Calu3 (cell line): ENCODE results near the gene POLA2. TPM values are rescaled to one million over a fixed set of nuclear protein-coding genes. Genes with fewer than 3 reads are reported as not detected.

Source experiments
- BruUV-seq: library from RNA; stranded (reverse); fragments of 400-500 nt; replicated peaks from 2 replicates; lab custom pipeline; 2021; lab: Mats Ljungman, UMichigan
- CTCF ChIA-PET: fragments of 300-600 bp; sonication (Branson Sonifier 250); formaldehyde crosslinking; loops from one replicate; lab custom pipeline; 2022; ENCODE audit warnings: antibody characterized with exemption; lab: Charles Lee
- DNase-seq: peaks from one replicate; pipeline ENCODE4 v3.0.0; 2022
- H3K27ac Mint-ChIP-seq: one replicate; pipeline ENCODE4 v1.8.0; 2022; ENCODE audit warnings: mixed read lengths; ENCODE audit not compliant: unreplicated experiment
- H3K27me3 Mint-ChIP-seq: one replicate; pipeline ENCODE4 v1.8.0; 2022; ENCODE audit warnings: mixed read lengths; ENCODE audit not compliant: unreplicated experiment
- H3K36me3 Mint-ChIP-seq: one replicate; pipeline ENCODE4 v1.8.0; 2022; ENCODE audit warnings: mild to moderate bottlenecking, moderate library complexity, mixed read lengths; ENCODE audit not compliant: insufficient read depth, unreplicated experiment
- H3K4me1 Mint-ChIP-seq: one replicate; pipeline ENCODE4 v1.8.0; 2022; ENCODE audit warnings: mild to moderate bottlenecking, low read depth, mixed read lengths; ENCODE audit not compliant: unreplicated experiment
- H3K4me3 Mint-ChIP-seq: one replicate; pipeline ENCODE4 v1.8.0; 2022; ENCODE audit warnings: mild to moderate bottlenecking, low read depth, moderate library complexity, mixed read lengths; ENCODE audit not compliant: unreplicated experiment
- H3K9me3 Mint-ChIP-seq: one replicate; pipeline ENCODE4 v1.8.0; 2022; ENCODE audit warnings: low read depth, mixed read lengths; ENCODE audit not compliant: unreplicated experiment
- intact Hi-C: fragments of 100-400 bp; cut with micrococcal nuclease; formaldehyde crosslinking; loops from one replicate; pipeline ENCODE4 v1.10.0; 2022; ENCODE audit not compliant: unreplicated experiment
- total RNA-seq: library from RNA; stranded (reverse); gene quantifications from 2 replicates; pipeline ENCODE4 v1.2.3, GENCODE V29; 2022
- TF ChIP-seq, protein P1 (sequence below): fragments of 200-600 bp; IDR thresholded peaks from one replicate; pipeline ENCODE4 v1.8.0; 2022; ENCODE audit warnings: antibody characterized with exemption; ENCODE audit not compliant: unreplicated experiment

Gene POLA2
- total RNA-seq, 1 experiment from 2014 or later = 40.4 TPM

DNA sequence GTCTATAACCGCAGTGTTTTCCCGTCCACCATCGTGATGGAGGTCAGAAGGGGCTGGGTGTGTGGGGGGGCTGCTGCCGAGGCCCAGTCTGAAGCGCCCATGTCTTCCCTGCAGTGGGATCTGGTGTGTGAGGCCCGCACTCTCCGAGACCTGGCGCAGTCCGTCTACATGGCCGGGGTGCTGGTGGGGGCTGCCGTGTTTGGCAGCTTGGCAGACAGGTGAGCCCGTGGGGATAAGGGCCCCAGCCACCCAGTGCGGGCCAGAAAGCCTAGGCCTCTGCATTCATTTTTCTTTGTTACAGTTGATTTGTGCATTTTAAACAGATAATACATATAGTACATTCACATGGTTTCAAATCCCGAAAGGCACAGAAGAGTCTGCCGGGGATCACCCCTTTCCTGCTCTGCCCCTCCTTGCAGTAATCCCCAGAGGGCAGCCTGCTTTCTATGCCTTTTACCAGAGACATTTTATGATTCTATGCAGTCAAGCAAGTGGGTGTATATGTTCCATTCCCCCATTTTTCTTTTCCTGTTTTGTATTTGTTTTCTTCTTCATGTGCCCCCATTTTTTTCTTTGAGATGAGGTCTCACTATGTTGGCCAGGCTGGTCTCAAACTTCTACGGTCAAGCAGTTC is 47.4 kb upstream of the POLA2 start:
- Mint-ChIP-seq H3K27me3 (no peaks in the 10 kb centered on the region), H3K4me3 (no peak overlapping the region), H3K27ac (peak overlapping the region; percentile 54), H3K36me3 (peaks cover 55% of the 10 kb centered on the region), H3K9me3 (no peaks in the 10 kb centered on the region), H3K4me1 (no peaks in the 10 kb centered on the region)
- TF ChIP-seq, protein P1, sequence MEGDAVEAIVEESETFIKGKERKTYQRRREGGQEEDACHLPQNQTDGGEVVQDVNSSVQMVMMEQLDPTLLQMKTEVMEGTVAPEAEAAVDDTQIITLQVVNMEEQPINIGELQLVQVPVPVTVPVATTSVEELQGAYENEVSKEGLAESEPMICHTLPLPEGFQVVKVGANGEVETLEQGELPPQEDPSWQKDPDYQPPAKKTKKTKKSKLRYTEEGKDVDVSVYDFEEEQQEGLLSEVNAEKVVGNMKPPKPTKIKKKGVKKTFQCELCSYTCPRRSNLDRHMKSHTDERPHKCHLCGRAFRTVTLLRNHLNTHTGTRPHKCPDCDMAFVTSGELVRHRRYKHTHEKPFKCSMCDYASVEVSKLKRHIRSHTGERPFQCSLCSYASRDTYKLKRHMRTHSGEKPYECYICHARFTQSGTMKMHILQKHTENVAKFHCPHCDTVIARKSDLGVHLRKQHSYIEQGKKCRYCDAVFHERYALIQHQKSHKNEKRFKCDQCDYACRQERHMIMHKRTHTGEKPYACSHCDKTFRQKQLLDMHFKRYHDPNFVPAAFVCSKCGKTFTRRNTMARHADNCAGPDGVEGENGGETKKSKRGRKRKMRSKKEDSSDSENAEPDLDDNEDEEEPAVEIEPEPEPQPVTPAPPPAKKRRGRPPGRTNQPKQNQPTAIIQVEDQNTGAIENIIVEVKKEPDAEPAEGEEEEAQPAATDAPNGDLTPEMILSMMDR = no peak
- intact Hi-C loops = no loop called here
- DNase-seq = no peak
- CTCF ChIA-PET = interaction anchor here (0.6 kb wide), 1 partner anchor 21 kb away, joined by 3 read pairs; no protein-coding TSS in a partner anchor
- BruUV-seq = no TSS peak

DNA sequence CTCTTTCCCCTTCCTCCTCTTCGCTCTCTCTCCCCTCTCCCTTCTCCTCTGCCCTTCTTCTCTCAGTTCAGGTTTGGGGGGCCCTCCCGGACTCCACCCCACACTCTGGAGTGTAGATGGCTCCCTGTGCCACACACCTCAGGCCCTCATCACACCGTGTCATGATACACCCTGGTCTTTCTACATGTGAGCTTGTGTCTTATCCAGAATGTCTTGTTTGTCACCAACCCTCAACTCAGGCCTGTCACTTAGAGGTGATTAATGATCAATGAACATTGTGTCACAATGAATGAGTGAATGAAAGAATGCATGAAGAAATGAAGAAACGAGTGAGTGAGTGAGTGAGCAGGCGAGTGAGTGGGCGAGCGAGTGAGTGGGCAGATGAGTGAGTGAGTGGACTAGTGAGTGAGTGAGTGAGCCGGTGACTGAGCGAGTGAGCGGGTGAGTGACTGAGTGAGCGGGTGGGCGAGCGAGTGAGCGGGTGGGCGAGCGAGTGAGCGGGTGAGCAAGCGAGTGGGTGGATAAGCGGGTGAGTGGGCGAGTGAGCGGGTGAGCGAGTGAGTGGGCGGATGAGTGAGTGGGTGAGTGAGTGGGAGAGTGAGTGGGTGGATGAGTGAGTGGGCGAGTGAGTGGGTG is 46.2 kb upstream of the POLA2 start:
- no TSS peak for BruUV-seq
- H3K27ac Mint-ChIP-seq = peak overlapping the region; percentile 11
- CTCF ChIA-PET = no interaction called here
- DNase-seq = no peak
- H3K4me1 Mint-ChIP-seq = no peaks in the 10 kb centered on the region
- H3K9me3 Mint-ChIP-seq = no peaks in the 10 kb centered on the region
- H3K27me3 Mint-ChIP-seq = no peaks in the 10 kb centered on the region
- H3K4me3 Mint-ChIP-seq = no peak overlapping the region
- peaks cover 45% of the 10 kb centered on the region for H3K36me3 Mint-ChIP-seq
- TF ChIP-seq, protein P1 = no peak
- intact Hi-C loops = no loop called here

DNA sequence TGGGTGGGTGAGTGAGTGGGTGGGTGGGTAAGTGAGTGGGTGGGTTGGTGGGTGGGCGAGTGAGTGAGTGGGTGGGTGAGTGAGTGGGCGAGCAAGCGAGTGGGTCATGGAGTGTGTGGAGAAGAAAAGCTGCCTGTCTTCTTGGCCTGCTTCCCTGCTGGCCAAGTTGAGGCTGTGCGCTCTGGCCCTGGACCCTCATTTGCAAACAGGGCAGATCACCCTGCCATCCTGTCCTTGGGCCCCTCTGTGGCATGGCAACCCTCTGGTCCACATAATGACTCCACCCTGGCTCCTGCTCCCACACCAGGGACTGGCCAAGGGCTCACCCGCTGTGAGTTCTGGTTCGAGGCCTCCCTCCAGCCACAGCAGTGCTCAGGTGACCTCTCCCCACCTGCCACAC is 44.9 kb upstream of the POLA2 start:
- Mint-ChIP-seq H3K4me3 (no peak overlapping the region), H3K4me1 (no peaks in the 10 kb centered on the region), H3K27me3 (no peaks in the 10 kb centered on the region), H3K9me3 (no peaks in the 10 kb centered on the region), H3K36me3 (peaks cover 50% of the 10 kb centered on the region), H3K27ac (no peak overlapping the region)
- TF ChIP-seq, protein P1 = no peak
- no peak for DNase-seq
- BruUV-seq = no TSS peak
- intact Hi-C loops = no loop called here
- CTCF ChIA-PET = no interaction called here

DNA sequence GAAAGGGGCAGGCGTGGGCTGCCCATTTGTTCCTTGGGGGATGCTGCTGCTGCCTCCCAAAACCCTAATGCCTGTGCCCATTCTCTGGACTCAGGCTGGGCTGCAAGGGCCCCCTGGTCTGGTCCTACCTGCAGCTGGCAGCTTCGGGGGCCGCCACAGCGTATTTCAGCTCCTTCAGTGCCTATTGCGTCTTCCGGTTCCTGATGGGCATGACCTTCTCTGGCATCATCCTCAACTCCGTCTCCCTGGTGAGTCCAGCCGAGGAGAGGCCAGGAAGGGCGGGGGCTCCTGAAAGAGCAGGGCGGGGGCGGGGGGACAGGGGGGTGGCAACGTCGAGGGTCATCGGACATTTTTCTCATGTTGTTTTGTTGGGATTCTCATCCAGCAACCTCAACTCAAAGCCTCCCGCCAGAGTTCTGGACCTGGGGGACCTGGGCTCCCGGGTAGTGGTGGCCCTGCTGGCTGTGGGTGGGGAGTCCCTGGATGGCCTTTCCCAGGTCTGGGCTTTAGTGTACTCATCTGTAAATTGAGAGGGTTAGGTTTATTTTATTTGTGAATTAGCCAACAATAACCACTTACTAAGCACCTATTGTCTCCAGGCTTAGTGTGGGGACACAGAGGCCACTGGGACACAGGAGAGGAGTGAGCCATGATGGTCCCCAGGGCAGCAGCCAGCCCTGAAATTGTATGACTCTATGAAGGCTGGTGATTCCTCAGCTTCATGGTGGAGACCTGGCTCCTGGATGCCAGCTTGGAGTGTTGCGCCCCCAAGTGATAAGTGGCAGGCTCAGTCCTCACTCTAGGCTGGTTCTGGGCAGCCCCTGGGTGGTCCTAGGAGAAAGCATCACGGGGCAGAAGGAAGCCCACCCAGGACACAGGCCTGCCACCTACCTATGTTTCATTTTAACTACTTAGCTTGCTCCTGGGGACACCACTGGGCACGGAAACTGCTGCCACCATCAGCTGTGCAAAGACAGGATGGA is 44.0 kb upstream of the POLA2 start:
- Mint-ChIP-seq H3K9me3 (no peaks in the 10 kb centered on the region), H3K4me1 (no peaks in the 10 kb centered on the region), H3K27me3 (no peaks in the 10 kb centered on the region), H3K27ac (no peak overlapping the region), H3K4me3 (no peak overlapping the region), H3K36me3 (peaks cover 41% of the 10 kb centered on the region)
- intact Hi-C loops = no loop called here
- no TSS peak for BruUV-seq
- TF ChIP-seq, protein P1 = no peak
- CTCF ChIA-PET = no interaction called here
- DNase-seq = no peak
